Measurements from ENCODE around the gene GBF1. TPM values are rescaled to one million over a fixed set of nuclear protein-coding genes. Genes with fewer than 3 reads are reported as not detected.

The GBF1 gene
- total RNA-seq, 4 donors from 2014 or later, result 31.4 to 64.2 (median 58.7) TPM

DNA sequence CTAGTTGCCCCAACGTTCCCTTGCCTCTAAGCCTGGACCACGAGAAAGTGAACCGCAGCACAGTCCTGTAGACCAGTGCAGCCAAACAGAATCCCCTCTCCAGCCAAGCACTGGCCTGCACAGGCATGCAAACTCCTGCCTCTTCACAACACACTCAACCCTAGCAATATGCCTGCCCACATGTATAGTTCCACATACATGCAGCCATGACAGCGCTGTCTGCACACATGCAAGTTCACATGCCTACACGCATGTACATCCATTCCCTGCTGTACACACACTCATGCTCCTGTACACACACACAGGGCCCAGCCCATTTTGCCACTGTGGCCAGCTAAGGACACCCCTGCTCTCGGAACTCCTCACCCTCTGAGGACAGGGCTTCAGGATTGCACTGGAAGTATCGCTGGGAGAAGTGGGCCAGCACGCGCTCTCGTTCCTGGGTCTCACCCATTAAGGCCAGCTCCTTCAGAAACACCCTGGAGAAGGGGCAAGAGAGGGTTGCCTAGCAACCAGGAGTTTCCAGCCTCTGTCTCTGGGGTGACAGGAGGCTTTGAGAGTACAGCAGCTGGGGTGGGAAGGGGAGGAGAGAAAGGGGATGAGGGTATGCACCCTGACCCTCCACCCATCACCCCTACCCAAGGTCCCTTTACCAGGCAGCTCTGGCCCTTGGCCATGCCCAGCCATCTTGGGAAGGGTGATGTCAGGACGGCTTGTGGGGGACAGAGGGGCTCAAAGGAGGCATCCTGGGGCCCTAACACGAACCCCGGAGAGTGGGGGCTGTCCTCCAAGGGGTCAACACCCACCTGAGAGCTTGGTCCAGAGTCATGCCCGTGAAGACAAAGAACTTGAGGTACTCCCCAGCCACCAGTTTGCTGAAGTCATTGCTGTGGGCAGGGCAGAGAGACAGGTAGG, 166.3 kb downstream of the GBF1 start:
- no peak overlapping the region for H3K27ac ChIP-seq
- no peaks in the 10 kb centered on the region for H3K4me1 ChIP-seq
- H3K9me3 ChIP-seq, result no peaks in the 10 kb centered on the region
- no peak overlapping the region for H3K4me3 ChIP-seq
- intact Hi-C loops (cut with DNase I; ENCODE audit: low total_unique reads) (no loop called here), in situ Hi-C loops (cut with MboI; ENCODE audit: low sequenced_read_pairs in 4 of 4) (no loop called here)
- ATAC-seq, result no peak
- peaks cover 70 to 89% (median 79%) of the 10 kb centered on the region in 3 donors for H3K27me3 ChIP-seq
- H3K36me3 ChIP-seq, result no peaks in the 10 kb centered on the region
- TF ChIP-seq POLR2A (IDR thresholded peaks at IDR 0.05), result no peak
- TF ChIP-seq, protein P1, sequence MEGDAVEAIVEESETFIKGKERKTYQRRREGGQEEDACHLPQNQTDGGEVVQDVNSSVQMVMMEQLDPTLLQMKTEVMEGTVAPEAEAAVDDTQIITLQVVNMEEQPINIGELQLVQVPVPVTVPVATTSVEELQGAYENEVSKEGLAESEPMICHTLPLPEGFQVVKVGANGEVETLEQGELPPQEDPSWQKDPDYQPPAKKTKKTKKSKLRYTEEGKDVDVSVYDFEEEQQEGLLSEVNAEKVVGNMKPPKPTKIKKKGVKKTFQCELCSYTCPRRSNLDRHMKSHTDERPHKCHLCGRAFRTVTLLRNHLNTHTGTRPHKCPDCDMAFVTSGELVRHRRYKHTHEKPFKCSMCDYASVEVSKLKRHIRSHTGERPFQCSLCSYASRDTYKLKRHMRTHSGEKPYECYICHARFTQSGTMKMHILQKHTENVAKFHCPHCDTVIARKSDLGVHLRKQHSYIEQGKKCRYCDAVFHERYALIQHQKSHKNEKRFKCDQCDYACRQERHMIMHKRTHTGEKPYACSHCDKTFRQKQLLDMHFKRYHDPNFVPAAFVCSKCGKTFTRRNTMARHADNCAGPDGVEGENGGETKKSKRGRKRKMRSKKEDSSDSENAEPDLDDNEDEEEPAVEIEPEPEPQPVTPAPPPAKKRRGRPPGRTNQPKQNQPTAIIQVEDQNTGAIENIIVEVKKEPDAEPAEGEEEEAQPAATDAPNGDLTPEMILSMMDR (IDR thresholded peaks at IDR 0.05 in 4 of 5, conservative IDR thresholded peaks at IDR 0.05 in 1 of 5), result no peak
- no peak for DNase-seq

DNA sequence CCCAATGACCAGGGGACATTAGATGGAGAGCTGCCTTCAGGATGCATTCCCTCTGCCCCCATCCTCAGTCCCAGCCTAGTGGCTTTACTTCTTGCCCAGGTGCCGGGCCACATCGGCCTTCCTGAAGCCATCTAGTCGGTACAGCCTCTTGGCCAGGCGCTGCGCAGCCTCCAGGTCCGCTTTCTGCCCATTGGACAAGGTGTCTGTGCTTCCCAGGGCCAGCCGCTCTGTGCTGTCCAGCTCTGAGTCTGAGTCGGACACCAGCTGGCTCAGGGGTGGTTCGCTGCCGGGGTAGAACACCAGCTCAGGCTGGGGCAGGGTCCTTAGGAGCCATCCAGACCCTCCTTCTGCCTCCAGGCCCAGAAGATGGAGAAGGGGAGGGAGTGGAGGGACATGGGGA, 167.0 kb downstream of the GBF1 start:
- DNase-seq, result no peak
- in situ Hi-C loops (cut with MboI; ENCODE audit: low sequenced_read_pairs in 4 of 4) (no loop called here), intact Hi-C loops (cut with DNase I; ENCODE audit: low total_unique reads) (no loop called here)
- TF ChIP-seq, protein P1 (IDR thresholded peaks at IDR 0.05 in 4 of 5, conservative IDR thresholded peaks at IDR 0.05 in 1 of 5), result no peak
- TF ChIP-seq POLR2A (IDR thresholded peaks at IDR 0.05), result no peak
- no peak for ATAC-seq
- Histone ChIP-seq H3K27me3 (peaks cover 73 to 94% (median 85%) of the 10 kb centered on the region in 3 donors), H3K4me1 (no peaks in the 10 kb centered on the region), H3K9me3 (no peaks in the 10 kb centered on the region), H3K4me3 (no peak overlapping the region), H3K36me3 (no peaks in the 10 kb centered on the region), H3K27ac (no peak overlapping the region)

- intact Hi-C loops (cut with DNase I; ENCODE audit: low total_unique reads), result no loop called here
- in situ Hi-C loops (cut with MboI; ENCODE audit: low sequenced_read_pairs in 4 of 4), result no loop called here
- TF ChIP-seq, protein P1 (IDR thresholded peaks at IDR 0.05 in 4 of 5, conservative IDR thresholded peaks at IDR 0.05 in 1 of 5), result no peak
- no peak for TF ChIP-seq POLR2A (IDR thresholded peaks at IDR 0.05)
- Histone ChIP-seq H3K27me3 (peaks cover 68 to 93% (median 85%) of the 10 kb centered on the region in 3 donors), H3K27ac (no peak overlapping the region), H3K9me3 (no peaks in the 10 kb centered on the region), H3K36me3 (no peaks in the 10 kb centered on the region), H3K4me3 (no peak overlapping the region), H3K4me1 (no peaks in the 10 kb centered on the region)
- no peak for DNase-seq
- no peak for ATAC-seq
Measured at GRCh38 chr10:102413053-102413705, 167.8 kb downstream of the GBF1 start.

DNA sequence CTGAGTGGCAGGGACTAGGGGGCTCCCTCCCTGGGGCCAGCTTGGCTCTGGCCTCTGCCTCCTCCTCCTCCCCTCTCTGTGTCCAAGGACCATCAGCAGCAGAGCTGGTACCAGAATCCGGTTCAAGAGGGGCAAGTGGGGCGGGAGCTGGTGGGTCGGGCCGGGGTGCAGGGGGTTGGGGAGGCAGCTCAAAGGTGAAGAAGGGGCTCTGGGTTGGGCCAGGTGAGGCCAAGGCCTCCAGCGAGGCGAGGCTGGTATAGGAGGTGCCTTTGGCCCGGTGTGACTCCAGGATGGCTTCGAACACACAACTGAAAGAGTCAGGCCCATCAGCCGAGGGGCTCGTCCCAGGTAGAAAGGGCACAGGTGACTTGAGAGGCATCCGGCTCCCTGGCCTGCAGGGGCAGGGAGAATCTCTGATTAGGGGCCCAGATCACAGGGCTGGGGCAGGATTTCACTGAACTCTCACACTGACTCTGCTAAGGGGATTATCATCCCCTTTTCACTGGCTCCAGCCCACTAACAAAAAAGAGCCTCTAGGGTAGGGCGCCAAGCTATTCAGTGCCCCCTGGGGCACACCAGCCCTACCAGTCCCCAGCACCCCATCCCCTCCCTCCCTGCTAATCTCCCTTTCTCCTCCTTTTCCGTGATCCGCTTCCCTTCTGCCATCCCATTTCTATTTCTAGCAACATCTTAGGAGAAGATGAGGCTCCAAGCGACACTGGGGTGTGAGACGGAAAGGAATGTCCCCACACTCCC, 168.7 kb downstream of the GBF1 start:
- Histone ChIP-seq H3K4me3 (no peak overlapping the region), H3K27ac (no peak overlapping the region), H3K4me1 (peaks cover under 1 to 1% of the 10 kb centered on the region in 2 donors), H3K36me3 (no peaks in the 10 kb centered on the region), H3K27me3 (peaks cover 68 to 95% (median 80%) of the 10 kb centered on the region in 3 donors), H3K9me3 (no peaks in the 10 kb centered on the region)
- TF ChIP-seq, protein P1 (IDR thresholded peaks at IDR 0.05 in 4 of 5, conservative IDR thresholded peaks at IDR 0.05 in 1 of 5), result no peak
- TF ChIP-seq POLR2A (IDR thresholded peaks at IDR 0.05), result no peak
- DNase-seq (no peak), ATAC-seq (no peak)
- intact Hi-C loops (cut with DNase I; ENCODE audit: low total_unique reads), result no loop called here
- in situ Hi-C loops (cut with MboI; ENCODE audit: low sequenced_read_pairs in 4 of 4), result no loop called here

All from gastrocnemius medialis (tissue), 4 donors.